NCI-H510A treated with DMSO at 0.1 percent for 48 hours (cell line): ENCODE measurements around the gene MDFIC.

Source experiments
- DNase-seq: peaks from one replicate; lab custom pipeline; 2025; lab: John Stamatoyannopoulos, UW

MDFIC gene

GRCh38 chr7:114953724-114954123, 31.8 kb downstream of the MDFIC start:
- DNase-seq: no peak

- no peak for DNase-seq
Observed at GRCh38 chr7:114956702-114957101, 34.8 kb downstream of the MDFIC start.

- DNase-seq: no peak
Observed at GRCh38 chr7:114957444-114957843, 35.5 kb downstream of the MDFIC start.

- DNase-seq: no peak
Observed at GRCh38 chr7:114959931-114960330, 38.0 kb downstream of the MDFIC start.

- DNase-seq: no peak
Observed at GRCh38 chr7:114962441-114962840, 40.5 kb downstream of the MDFIC start.

- no peak for DNase-seq
Observed at GRCh38 chr7:114966156-114966555, 44.3 kb downstream of the MDFIC start.

GRCh38 chr7:114969096-114969495, 47.2 kb downstream of the MDFIC start:
- DNase-seq: no peak

GRCh38 chr7:114970308-114970707, 48.4 kb downstream of the MDFIC start:
- no peak for DNase-seq

GRCh38 chr7:114970732-114971131, 48.8 kb downstream of the MDFIC start:
- DNase-seq: no peak

- no peak for DNase-seq
Observed at GRCh38 chr7:114972567-114972966, 50.7 kb downstream of the MDFIC start.

GRCh38 chr7:114973147-114973546, 51.3 kb downstream of the MDFIC start:
- no peak for DNase-seq

GRCh38 chr7:114975401-114975800, 53.5 kb downstream of the MDFIC start:
- no peak for DNase-seq

GRCh38 chr7:114976666-114977065, 54.8 kb downstream of the MDFIC start:
- no peak for DNase-seq

- DNase-seq: no peak
Observed at GRCh38 chr7:114977277-114977676, 55.4 kb downstream of the MDFIC start.

- no peak for DNase-seq
Observed at GRCh38 chr7:114979388-114979787, 57.5 kb downstream of the MDFIC start.

GRCh38 chr7:114979803-114980507, 58.1 kb downstream of the MDFIC start:
- no peak for DNase-seq

- no peak for DNase-seq
Observed at GRCh38 chr7:114981323-114981722, 59.4 kb downstream of the MDFIC start.

- DNase-seq: no peak
Observed at GRCh38 chr7:114985116-114985715, 63.3 kb downstream of the MDFIC start.

GRCh38 chr7:114986190-114987180, 64.6 kb downstream of the MDFIC start:
- DNase-seq: no peak

- no peak for DNase-seq
Observed at GRCh38 chr7:114988026-114988425, 66.1 kb downstream of the MDFIC start.

GRCh38 chr7:114988755-114989375, 67.0 kb downstream of the MDFIC start:
- DNase-seq: no peak

GRCh38 chr7:114989531-114989930, 67.6 kb downstream of the MDFIC start:
- DNase-seq: no peak
